GM10248 (cell line): Measurements from ENCODE around the gene ESPN.

Source experiments
- CTCF ChIA-PET: fragments of 300-600 bp; sonication (Branson Sonifier 250); formaldehyde crosslinking; extraction: SDS; loops from one replicate; lab custom pipeline; 2021; ENCODE audit warnings: antibody characterized with exemption; lab: Yijun Ruan, JAX
- POLR2A ChIA-PET: fragments of 350-650 bp; sonication (Branson Sonifier 250); formaldehyde crosslinking; extraction: SDS; loops from one replicate; lab custom pipeline; 2020; ENCODE audit warnings: antibody characterized with exemption; lab: Yijun Ruan, JAX
- DNase-seq: peaks from one replicate; pipeline ENCODE4 v3.0.0; 2012; ENCODE audit errors: extremely low spot score
- TF ChIP-seq, protein P1 (sequence below): IDR thresholded peaks from 2 replicates; pipeline ENCODE4 v1.5.1; 2012; ENCODE audit warnings: mild to moderate bottlenecking, low read depth; ENCODE audit errors: extremely low read depth, missing control alignments, control extremely low read depth

The ESPN gene

DNA sequence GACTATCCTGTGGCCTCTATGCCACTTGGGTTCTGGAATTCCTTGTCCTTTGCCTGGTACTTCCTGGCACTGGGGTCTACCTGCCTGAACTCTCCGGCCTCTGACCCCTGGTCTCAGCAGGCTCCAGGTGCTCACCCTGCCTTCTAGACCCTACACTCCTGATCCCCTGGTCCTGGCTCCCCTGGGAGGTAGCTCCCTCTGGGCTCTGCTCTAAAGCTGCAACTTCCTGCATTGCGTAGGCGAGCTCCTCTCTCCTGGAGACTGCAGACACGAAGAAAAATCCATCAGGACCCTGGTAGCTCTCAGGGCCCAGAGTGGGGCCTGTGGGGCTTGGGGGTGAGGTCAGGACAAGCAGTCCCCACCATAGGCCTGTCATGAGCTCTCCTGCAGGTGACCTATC, 74.7 kb downstream of the ESPN start:
- TF ChIP-seq, protein P1, sequence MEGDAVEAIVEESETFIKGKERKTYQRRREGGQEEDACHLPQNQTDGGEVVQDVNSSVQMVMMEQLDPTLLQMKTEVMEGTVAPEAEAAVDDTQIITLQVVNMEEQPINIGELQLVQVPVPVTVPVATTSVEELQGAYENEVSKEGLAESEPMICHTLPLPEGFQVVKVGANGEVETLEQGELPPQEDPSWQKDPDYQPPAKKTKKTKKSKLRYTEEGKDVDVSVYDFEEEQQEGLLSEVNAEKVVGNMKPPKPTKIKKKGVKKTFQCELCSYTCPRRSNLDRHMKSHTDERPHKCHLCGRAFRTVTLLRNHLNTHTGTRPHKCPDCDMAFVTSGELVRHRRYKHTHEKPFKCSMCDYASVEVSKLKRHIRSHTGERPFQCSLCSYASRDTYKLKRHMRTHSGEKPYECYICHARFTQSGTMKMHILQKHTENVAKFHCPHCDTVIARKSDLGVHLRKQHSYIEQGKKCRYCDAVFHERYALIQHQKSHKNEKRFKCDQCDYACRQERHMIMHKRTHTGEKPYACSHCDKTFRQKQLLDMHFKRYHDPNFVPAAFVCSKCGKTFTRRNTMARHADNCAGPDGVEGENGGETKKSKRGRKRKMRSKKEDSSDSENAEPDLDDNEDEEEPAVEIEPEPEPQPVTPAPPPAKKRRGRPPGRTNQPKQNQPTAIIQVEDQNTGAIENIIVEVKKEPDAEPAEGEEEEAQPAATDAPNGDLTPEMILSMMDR, result no peak
- CTCF ChIA-PET, result interaction anchor here (1.0 to 5.1 kb wide), 5 partner anchors 10 to 147 kb away, joined by 3 to 50 read pairs (median 4); partner anchors contain the start of gene PLEKHG5
- POLR2A ChIA-PET, result interaction anchor here (0.6 kb wide), 1 partner anchor 24 kb away, joined by 7 read pairs; no protein-coding TSS in a partner anchor
- DNase-seq, result no peak

DNA sequence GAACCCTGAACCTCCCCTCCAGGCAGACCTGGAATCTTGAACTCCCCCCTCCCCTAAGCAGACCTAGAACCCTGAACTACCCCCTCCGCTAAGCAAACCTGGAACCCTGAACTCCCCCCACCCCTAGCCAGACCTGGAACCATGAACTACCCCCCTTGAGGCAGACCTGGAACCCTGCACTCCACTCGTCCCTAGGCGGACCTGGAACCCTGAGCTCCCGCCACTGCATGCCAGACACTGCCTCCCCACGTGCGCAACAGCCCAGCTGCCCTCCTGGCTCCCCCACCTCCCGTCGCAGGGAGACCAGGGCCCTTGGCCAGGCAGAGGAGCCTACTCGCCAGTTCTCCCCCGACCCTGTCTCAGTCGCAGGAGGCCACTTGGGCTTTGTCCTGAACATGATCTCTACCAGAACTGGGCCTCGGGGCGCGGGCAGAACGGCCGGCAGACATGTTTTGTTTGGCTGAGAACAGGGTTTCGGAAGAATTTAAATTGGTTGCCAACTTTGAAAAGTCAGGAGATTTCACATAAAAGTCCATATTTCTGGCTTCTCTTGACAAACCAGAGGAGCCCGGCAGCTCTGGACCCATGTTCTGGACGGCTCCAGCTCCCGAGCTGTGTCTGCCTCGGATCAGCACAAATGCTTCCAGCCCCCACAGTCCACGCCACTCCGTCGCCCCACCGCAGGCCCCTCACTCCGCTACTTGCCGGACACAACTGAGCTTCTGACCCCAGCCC, 76.1 kb downstream of the ESPN start:
- TF ChIP-seq, protein P1, result no peak
- CTCF ChIA-PET, result interaction anchor here (5.1 kb wide), 1 partner anchor 11 kb away, joined by 50 read pairs; the partner anchor contains the start of gene PLEKHG5
- POLR2A ChIA-PET, result no interaction called here
- no peak for DNase-seq

DNA sequence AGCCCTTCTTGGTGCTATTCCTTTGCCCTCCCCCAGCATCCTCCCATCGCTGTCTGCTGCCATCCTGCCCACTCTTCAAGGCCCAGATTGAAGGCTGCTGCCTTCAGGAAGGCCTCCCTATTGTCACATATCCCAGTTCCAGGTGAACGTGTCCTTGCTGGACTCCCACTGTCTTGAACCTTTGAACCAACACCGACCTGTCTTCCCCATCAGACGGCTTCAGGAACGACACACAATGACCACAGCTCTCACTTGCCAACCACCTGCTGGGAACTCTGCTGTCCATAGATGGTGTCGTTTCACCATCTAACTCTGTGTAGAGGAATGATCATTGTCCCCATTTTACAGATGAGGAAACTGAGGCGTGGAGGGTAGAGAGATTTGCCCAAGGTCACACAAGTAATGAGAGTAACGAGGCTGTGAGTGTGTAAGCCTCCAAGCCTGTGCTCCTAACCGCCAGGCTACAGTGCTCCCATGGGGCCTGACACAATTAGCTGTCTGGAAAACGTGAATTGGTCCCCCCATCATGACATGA, 76.8 kb downstream of the ESPN start:
- POLR2A ChIA-PET, result no interaction called here
- CTCF ChIA-PET, result interaction anchor here (5.1 kb wide), 1 partner anchor 12 kb away, joined by 50 read pairs; the partner anchor contains the start of gene PLEKHG5
- DNase-seq, result no peak
- TF ChIP-seq, protein P1, result no peak

DNA sequence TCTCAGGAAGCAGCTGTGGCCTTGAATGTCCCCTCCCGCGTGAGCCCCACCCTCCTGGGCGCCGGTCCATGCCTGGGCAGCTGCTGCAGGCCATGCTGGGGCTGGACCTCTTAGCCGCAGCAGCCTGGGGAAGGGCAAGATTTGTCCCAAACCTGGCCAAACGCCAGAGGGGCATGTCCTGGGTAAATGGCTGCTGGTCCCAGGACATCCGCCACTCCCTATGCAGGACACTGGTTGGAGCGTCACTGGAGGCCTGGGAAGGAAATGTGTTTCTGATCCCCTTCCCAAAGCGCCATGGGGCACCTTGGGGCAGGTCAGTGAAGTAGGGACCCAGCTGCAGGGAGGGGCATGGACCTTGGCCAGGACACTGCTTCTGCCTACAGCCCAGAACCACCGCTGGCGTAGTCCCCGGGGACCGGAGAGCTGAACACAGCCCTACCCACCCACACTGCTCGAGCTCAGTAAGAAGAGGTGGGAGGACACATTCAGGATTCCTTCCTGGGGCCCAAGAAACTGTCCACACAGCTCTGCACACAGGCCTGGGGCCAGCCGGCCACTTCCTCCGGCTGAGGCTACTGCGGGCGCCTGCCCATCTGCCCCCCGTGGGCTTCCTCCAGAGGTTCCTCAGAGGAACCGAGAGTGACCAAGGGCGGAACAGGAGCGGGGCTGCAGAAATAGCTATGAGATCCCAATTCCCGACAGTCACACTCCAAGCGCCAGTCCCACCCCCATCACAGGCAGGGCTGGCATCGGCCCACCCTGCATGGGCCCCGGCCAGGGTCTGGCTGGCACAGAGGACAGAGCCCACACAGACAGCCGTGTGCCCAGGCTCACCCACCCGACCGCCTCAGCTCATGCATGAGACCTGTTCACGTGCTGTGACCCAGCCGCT, 77.7 kb downstream of the ESPN start:
- DNase-seq, result no peak
- ChIA-PET POLR2A (no interaction called here), CTCF (interaction anchor here (0.8 to 5.1 kb wide), 4 partner anchors 9 to 1163 kb away, joined by 3 to 50 read pairs (median 4); partner anchors contain the start of gene PLEKHG5)
- TF ChIP-seq, protein P1, result no peak

DNA sequence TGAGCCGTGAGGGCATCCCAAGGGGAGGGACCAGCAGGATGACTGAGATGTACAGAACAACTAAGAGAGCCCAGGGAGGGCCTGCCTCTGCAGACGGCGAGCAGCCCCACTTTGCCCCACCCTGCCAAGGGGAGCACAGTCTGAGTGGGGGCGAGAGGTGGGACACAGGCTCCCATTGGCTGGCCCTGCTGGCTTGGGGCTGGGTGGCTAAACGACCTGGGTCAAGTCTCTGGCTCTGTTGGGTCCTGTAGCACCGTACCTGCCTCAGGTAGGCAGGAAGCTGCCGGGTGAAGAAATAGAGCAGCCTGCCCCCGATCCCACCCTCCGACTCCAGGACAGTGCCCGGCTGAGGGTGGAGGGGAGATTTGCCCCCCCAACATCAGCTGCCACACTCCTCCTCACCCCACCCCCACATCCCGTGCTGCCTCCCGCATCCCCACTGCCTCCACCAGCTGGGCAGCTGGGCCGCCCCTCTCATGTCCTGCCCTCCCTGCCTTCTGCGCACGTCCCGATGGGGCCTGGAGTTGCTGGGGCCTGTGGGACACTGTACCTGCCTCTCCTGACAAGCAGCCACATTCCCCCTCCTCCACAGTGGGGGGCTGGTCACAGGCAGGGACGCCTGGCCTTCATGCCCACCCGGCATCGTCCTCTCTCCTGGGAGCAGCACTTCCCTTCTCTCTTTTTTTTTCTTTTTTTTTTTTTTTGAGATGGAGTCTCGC, 79.5 kb downstream of the ESPN start:
- no peak for DNase-seq
- ChIA-PET CTCF (interaction anchor here (1.2 to 1.6 kb wide), 2 partner anchors 18 to 20 kb away, joined by 3 to 4 read pairs; no protein-coding TSS in a partner anchor), POLR2A (interaction anchor here (0.6 kb wide), 1 partner anchor 98 kb away, joined by 3 read pairs; no protein-coding TSS in a partner anchor)
- TF ChIP-seq, protein P1, result no peak

DNA sequence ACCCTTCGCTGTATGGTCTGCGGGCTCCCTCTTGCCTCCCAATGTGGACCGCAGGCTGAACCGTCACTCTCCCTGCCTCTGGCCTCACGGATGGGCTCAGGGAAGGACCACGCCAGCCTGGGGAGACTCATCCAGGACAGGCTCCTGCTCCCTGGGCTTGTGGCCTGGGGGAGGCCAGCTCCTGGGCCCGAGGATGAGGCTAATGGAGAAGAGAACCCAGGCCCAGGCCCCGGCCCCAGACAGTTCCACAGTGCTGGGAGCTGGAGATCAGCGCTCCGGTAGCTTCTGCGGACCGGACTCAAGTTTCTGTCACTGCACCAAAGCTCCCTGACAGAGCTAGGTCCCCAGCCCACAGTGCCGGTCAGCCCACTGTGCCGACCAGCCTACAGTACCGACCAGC, 80.3 kb downstream of the ESPN start:
- CTCF ChIA-PET, result interaction anchor here (1.3 to 1.7 kb wide), 2 partner anchors 15 to 142 kb away, joined by 5 to 7 read pairs; no protein-coding TSS in a partner anchor
- no peak for DNase-seq
- TF ChIP-seq, protein P1, result no peak
- POLR2A ChIA-PET, result no interaction called here
